Urothelium cell line (cell line): ENCODE measurements around the gene NKD1.

Source experiments
- DNase-seq: peaks from one replicate; pipeline ENCODE4 v3.0.0; 2011; ENCODE audit warnings: low spot score, mixed read lengths
- FAIRE-seq: peaks from 2 replicates; lab custom pipeline; 2011; peaks lifted over from hg19 to GRCh38; lab: Jason Lieb, UNC

Gene NKD1

GRCh38 chr16:50681021-50681885, 133.1 kb downstream of the NKD1 start, which contains the start of gene SNX20:
Gene SNX20 (minus strand): TSS chr16:50681312. CDS start chr16:50677526, 3,786 bp downstream.
- FAIRE-seq (no peak), DNase-seq (no peak)

DNA sequence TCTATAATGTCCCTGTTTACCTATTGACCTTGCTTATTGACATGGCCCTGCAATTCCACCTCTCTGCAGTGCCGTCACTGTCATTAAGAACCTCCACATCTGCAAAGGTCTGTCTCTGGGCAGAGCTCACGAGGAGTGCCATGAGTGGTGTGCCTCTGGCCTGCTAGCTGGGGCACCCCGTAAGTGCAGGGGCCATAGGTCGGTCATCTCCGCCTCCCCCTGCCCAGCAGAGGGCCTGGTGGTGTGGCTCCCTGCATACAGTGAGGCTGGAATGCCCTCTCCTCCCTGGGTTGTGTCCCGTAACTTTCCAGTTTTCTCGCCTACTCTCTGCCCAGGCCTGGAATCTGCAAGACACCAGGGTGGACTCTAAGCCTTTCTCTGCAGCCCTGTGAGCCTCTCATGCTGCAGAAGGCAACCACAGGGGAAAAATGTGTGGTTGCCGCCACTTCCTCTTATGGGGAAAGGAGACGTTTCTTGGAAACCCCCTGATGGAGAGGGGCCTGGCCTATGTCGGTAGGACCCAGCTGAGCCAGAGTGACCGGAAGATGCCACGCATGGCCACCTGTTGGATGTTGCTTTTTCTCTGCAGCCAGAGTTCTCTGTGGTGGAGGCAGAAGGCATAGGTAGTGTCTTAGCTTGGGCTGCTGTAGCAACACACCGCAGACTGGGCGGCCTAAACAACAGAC, 135.6 kb downstream of the NKD1 start:
- FAIRE-seq (no peak), DNase-seq (no peak)

DNA sequence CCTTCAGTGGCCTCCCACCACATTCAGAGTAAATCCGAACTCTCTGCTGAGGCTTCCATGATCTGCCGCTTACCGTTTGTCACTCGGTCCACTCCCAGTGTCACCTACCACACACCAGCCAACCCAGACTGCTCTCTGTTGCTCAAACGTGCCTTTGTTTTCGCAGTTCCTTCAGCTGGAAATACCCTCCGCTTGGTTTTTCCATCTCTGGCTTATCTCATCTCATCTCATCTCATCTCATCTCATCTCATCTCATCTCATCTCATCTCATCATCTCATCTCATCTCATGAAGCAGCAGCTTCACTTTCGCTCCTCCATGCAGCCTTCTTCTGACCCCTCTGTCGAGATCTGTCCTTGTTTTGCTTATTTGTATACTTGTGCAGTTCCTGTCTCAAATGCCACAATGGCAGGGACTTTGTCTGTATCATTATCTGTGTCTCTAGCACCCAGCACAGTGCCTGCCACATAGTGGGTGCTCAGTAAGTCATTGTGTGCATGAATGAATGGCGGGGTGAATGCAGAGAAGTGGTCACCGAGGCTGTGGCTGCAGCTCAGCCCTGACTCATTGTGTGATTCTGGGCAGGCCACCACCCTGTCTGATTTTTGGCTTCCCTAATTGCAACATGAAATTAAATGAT, 136.7 kb downstream of the NKD1 start:
- DNase-seq = no peak
- no peak for FAIRE-seq

- no peak for FAIRE-seq
- no peak for DNase-seq
Observed at GRCh38 chr16:50685462-50686063, 137.4 kb downstream of the NKD1 start.

- no peak for FAIRE-seq
- no peak for DNase-seq
Observed at GRCh38 chr16:50688083-50688482, 139.9 kb downstream of the NKD1 start.

GRCh38 chr16:50688867-50689266, 140.7 kb downstream of the NKD1 start:
- no peak for FAIRE-seq
- no peak for DNase-seq

- DNase-seq (no peak), FAIRE-seq (no peak)
Observed at GRCh38 chr16:50690177-50690576, 142.0 kb downstream of the NKD1 start.

DNA sequence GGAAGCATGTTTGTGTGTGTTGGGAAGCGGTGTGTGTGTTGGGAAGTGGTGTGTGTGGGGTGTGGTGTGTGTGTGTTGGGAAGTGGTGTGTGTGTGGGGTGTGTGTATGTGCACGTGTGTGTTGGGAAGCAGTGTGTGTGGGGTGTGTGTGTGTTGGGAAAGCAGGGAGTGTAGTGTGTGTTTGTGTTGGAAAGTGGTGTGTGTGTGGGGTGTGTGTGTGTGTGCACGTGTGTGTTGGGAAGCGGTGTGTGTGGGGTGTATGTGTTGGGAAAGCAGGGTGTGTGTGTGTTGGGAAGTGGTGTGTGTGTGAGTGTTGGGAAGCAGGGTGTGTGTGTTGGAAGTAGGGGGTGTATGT, 144.4 kb downstream of the NKD1 start:
- FAIRE-seq (peak; percentile 97), DNase-seq (no peak)

- DNase-seq = peak; percentile 46
- FAIRE-seq = no peak
Observed at GRCh38 chr16:50692999-50693781, 145.0 kb downstream of the NKD1 start, which contains the start of gene NOD2. Gene NOD2 (plus strand): TSS chr16:50693606. CDS start chr16:50699496, 5,890 bp downstream.

- FAIRE-seq = no peak
Observed at GRCh38 chr16:50694206-50694605, 146.0 kb downstream of the NKD1 start.

GRCh38 chr16:50695017-50696000, 147.1 kb downstream of the NKD1 start:
- FAIRE-seq (no peak), DNase-seq (no peak)

More at GRCh38 chr16:50694206-50694605, 146.0 kb downstream of the NKD1 start:
- no peak for DNase-seq

DNA sequence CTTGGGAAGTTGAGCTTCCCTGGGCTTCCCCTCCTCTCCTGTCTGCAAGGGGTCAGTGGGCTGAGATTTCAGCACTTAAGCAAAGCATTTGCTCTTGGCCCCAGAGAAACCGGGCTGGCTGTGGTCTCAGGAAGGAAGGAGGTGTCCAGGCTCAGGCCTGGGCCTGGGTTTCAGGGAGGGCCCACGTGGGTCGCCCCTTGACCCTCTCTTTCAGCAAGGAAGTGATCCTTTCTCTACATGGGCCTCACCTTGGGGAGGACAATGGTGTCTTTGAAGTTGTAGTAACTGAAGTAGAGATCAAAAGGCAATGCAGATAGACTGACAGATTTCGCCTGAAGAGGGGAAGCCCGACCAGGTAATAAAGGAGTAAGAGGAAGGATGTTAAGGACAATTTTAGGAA, 147.9 kb downstream of the NKD1 start:
- no peak for FAIRE-seq

GRCh38 chr16:50696575-50697420, 148.6 kb downstream of the NKD1 start:
- DNase-seq = peak; percentile 71
- no peak for FAIRE-seq

More for the DNA sequence above, 147.9 kb downstream of the NKD1 start:
- DNase-seq = no peak

- DNase-seq = no peak
- no peak for FAIRE-seq
Observed at GRCh38 chr16:50697421-50697715, 149.2 kb downstream of the NKD1 start.

GRCh38 chr16:50697881-50698767, 149.9 kb downstream of the NKD1 start:
- DNase-seq (peak; percentile 26), FAIRE-seq (no peak)
